CD1c-positive myeloid dendritic cell (primary cell): ENCODE results near the gene CNGA1.
"Not testable (repeated sequence)": the region's sequence is repeated elsewhere in the genome, so short reads cannot be mapped to it uniquely, and the experiment has no call there.

Experiments
- DNase-seq: peaks from one replicate; pipeline ENCODE4 v3.0.0-alpha.2; 2016; ENCODE audit errors: extremely low spot score

Gene CNGA1

GRCh38 chr4:48030470-48030869 lies 14.0 kb upstream of the CNGA1 start:
- DNase-seq, result no peak

DNA sequence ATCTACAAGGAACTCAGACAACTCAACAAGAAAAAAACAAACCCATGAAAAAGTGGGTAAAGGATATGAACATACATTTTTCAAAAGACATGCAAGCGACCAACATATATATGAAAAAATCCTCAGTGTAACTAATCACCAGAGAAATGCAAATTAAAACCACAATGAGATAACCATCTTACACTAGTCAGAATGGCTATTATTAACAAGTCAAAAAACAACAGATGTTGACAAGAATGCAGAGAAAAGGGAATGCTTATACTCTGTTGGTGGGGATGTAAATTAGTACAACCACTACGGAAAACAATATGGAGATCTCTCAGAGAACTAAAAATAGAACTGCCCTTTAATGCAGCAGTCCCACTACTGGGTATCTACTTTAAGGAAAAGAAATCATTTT lies 12.2 kb upstream of the CNGA1 start:
- no peak for DNase-seq

DNA sequence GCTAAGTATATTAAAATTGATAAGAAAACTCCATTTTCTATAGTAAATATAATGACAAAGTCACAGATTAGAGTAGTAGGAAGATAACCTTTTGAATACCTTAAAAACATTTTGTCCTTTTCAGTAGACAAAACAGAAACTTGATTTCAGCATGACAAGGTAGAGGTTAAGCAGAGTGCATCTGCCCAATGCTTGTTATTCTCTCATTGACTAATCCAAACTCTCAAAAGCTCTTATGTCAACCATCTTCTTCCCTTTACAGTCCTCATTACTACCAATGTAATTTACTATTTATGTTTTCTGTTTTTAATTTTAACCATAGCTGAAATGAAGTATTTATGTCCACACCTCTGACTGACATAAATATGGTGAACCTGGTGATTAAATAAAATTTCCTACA lies 11.2 kb upstream of the CNGA1 start:
- no peak for DNase-seq

DNA sequence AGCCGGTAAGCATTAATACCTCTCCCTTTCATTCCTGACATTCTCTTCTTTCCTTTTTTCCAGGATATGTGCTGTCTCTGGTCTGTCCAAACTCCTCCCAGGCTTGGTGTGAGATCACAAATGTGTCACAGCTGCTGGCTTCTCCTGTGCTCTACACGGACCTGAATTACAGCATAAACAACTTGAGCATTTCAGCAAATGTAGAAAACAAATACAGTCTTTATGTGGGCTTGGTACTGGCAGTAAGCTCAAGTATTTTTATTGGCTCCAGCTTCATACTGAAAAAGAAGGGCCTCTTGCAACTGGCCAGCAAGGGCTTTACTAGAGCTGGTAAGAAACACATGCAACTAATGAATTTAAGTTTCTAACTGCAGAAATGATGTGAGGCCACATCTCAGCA lies 8.5 kb upstream of the CNGA1 start:
- no peak for DNase-seq

- DNase-seq, result no peak
Observed at GRCh38 chr4:48024522-48024921, 8.0 kb upstream of the CNGA1 start.

DNA sequence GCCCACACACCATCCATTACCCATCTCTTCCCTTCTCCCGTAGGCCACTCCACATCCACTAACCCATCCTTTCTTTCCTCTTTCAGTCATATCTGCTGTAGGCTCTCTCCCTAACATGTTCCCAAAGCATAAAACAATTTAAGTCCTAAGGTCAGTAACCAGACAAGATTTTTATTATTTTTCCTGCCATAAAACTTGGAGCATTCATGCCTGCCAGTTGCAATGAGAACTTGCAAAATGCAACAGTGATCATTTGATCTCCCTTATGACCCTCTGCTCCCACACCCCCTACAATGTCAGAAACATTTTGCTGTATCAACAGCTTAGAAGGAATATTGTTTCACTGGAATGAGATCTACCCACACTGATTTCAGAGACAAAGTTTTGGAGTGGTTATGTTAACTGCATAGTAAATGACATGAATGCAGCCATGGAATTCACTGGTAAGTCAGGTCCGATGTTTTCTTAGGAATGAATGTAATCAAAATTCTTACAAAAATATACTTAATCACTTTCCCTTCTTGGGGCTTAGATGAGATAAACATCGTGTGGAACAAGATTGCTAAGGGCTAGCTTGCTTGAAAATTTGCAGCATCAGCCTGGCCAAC lies 5.8 kb upstream of the CNGA1 start:
- no peak for DNase-seq

DNA sequence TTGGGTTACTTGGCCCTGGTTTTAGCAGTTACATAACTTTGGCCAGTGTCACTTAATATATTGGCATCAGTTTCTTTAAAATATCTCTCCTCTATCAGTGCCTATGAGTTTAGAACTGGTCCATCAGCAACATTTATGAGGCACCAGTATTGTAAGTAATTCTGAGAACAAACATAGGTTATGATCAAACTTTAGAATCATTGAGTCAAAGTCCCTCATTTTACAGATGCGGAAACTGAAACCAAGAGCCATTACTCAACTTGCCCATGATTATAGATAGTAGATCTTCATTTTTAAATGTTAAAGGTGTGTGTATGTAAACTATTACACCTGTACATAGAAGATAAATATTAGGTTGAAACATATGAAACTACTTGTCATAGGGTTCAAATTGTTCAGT lies 4.6 kb upstream of the CNGA1 start:
- DNase-seq, result no peak

DNA sequence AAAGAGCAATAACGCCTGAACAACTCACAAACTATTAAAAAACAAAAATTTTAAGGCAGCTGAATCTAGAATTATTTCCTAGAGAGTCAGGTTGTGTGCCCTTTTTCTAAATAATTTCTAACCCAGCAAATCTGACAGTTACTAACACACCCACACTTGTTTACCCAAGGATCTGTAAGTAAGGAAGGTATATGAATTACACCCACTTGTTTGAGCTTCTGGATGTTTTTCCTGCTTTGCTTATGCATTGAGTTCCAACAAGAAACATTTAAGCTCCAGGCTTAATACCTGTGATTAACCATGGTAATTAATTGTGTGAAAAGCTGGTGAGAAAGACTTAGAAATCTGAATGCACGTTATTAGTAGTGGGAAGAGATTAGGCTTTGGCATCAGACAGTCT lies 1.6 kb upstream of the CNGA1 start:
- no peak for DNase-seq

DNA sequence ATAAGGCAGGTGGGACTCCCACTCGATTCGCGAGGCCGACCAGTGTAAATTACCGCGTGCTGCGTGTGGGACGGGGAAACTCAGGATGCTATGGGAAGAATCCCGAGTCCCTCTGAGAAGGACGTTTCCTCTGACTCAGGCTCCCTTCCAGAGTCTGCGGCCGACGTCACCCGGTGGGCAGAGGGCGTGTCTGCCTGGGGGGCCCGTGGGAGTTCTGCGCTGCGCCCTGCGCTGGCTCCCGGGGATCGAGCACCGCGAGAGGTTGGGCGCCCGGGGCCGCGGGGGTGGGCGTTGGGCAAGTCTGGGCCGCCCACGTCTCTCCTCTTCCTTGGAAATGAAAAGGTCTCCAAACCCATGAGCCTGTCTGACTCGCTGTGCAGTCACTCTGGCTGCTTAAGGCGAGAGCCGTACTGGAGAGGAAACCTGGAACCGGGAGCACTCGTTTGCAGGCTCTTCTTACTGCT lies 659 bp upstream of the CNGA1 start:
- DNase-seq, result peak; percentile 93

- DNase-seq, result no peak
Observed at GRCh38 chr4:48015678-48016077, 803 bp downstream of the CNGA1 start.

DNA sequence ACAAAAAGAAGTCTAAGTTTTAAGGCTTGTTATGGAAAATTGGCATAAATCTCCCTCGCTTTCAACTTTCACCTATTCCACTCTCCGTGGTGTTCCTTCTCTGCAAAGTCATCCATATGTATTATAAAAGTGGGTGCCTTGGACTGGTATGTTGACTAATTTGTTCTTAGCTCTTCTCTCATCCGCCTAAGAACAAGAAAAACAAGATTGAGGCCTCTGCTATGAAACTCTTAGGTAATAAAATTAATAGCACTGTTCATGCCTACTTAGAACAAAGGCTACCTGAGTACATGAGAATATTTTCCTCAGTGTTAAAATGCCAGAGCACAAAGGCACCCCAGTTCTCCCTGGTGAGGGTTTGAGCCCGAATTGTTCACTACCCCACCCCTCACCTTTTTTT lies 1.3 kb downstream of the CNGA1 start:
- DNase-seq, result no peak

DNA sequence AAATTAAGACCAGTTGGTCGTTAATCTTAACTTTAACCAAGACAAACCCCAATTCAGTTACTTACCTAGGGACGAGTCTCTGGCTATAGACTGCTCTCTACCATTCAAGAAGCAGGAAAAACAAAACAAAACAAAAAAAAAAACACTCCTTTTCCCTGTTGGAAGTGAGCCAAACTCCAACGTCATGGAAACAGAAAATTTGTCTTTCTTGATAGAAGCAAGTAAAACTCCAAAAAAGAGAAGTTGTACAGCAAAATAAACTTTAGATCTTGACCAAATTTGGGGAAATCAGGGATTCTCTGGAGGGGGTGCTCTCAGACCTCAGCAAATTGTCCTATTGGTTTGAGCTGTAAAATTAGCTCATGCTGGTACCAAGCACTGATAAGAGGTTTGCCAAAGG lies 3.7 kb downstream of the CNGA1 start:
- DNase-seq, result peak; percentile 68

- no peak for DNase-seq
Observed at GRCh38 chr4:48011722-48012121, 4.8 kb downstream of the CNGA1 start.

DNA sequence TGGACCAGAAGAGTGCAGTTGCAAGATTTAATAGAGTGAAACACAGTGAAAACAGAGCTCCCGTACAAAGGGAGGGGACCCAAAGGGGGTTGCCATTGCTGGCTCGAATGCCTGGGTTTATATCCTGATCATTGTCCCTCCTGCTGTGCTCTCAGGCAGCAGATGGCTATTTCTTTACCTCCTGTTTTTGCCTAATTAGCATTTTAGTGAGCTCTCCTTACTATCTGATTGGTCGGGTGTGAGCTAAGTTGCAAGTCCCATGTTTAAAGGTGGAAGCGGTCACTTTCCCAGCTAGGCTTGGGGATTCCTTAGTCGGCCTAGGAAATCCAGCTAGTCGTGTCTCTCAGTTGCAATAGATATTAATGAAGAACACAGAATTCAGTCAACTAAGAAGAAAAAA lies 5.6 kb downstream of the CNGA1 start:
- DNase-seq, result not testable (repeated sequence)

- DNase-seq, result no peak
Observed at GRCh38 chr4:48008021-48008596, 8.4 kb downstream of the CNGA1 start.

DNA sequence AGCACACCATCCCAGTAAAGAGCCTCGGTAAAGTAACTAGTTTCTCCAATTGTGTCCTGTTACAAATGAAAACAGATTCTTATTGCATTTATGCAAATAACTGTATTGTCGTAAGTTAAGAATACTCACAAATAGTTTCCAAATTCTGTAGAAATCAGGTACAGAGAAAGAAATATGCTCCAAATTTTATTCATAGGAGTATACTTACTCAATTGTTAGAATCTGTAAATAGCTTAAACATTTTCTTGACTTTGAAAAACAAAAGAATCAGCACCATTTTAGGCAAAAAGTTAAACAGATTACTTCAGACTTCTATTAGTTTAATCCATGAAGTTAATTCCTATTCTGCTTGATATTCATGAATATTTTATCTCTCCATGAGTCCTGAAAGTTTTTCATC lies 10.7 kb downstream of the CNGA1 start:
- DNase-seq, result no peak

GRCh38 chr4:48003568-48003967 lies 12.9 kb downstream of the CNGA1 start:
- peak; percentile 37 for DNase-seq

GRCh38 chr4:48002267-48002666 lies 14.2 kb downstream of the CNGA1 start:
- DNase-seq, result no peak

DNA sequence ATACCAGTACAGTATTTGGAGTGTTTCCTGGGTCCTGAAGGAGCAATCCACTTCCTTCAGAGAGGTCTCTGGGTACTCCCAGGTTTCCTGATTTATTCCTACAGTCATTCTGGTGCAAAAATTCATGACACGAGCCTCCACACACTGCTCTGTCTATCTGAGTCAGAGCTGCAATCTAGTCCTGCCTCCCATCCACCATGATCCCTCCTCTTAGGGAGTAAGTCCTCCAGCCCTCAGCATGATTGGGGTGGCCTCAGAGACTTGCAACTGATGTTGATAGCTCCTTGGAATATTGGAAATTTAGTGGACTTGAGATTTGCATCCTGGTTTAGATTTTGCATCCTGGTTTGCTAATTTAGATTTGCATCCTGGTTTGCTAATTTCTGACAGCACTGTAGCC lies 20.5 kb downstream of the CNGA1 start:
- DNase-seq, result no peak

DNA sequence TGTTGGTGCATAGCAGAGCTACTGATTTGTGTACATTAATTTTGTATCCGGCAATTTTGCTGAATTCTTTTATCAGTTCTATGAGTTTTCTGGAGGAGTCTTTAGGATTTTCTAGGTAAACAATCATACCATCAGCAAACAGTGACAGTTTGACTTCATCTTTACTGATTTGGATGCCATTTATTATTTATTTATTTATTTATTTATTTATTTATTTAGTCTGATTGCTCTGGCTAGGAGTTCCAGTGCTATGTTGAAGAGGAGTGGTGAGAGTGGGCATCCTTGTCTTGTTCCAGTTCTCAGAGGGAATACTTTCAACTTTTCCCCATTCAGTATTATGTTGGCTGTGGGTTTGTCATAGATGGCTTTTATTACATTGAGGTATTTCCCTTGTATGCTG lies 24.0 kb downstream of the CNGA1 start:
- not testable (repeated sequence) for DNase-seq

GRCh38 chr4:47990145-47990544 lies 26.3 kb downstream of the CNGA1 start:
- DNase-seq, result no peak

- DNase-seq, result peak; percentile 15
Observed at GRCh38 chr4:47974566-47974965, 41.9 kb downstream of the CNGA1 start.

DNA sequence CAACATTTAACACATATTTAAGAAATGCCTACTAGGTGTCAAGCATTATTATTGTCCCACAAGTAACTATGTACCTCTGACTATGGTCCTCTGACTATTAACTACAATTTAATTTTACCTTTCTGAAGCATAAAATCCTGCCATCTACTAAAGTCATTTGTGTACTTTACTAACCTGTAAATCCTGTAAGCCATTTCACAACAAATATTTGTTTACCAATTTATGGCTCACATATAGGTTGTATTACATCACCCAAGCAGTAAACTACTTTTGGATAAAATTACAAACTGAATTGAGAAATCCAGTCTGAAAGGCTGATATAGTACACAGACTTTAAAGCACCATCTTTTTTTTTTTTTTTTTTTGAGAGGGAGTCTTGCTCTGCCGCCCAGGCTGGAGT lies 43.8 kb downstream of the CNGA1 start:
- no peak for DNase-seq

- peak; percentile 60 for DNase-seq
Observed at GRCh38 chr4:47972181-47972580, 44.3 kb downstream of the CNGA1 start.
